ENCODE results near the gene IGLL1. TPM values are rescaled to one million over a fixed set of nuclear protein-coding genes. Genes with fewer than 3 reads are reported as not detected.
"Not testable (repeated sequence)": the region's sequence is repeated elsewhere in the genome, so short reads cannot be mapped to it uniquely, and the experiment has no call there.

The IGLL1 gene
- total and polyA plus RNA-seq, 2 experiments from 2014 or later, result not detected

- H3K27ac Mint-ChIP-seq, ATAC-seq, H3K9me3 Mint-ChIP-seq: not testable (repeated sequence)
Measured at GRCh38 chr22:23628056-23628743, 48.1 kb upstream of the IGLL1 start.

GRCh38 chr22:23627401-23628055, 47.4 kb upstream of the IGLL1 start:
- not testable (repeated sequence) for H3F3A ChIP-seq (replicated peaks; ENCODE audit: low read depth); H3K36me3 Mint-ChIP-seq (ENCODE audit: low read depth); H3K27ac Mint-ChIP-seq; H3K4me2 ChIP-seq; H3K4me3 Mint-ChIP-seq; H3K9me2 ChIP-seq (ENCODE audit: insufficient read depth); H3K27ac ChIP-seq (ENCODE audit: low read depth); H3K27me3 ChIP-seq (ENCODE audit: insufficient read depth); H3K4me1 ChIP-seq (ENCODE audit: insufficient read depth); H4K20me1 ChIP-seq (replicated peaks; ENCODE audit: insufficient read depth); H3K27me3 Mint-ChIP-seq (ENCODE audit: insufficient read depth, low read depth, poor library complexity); H2AFZ ChIP-seq; H3K9me3 Mint-ChIP-seq; H3K4me3 ChIP-seq; H3K79me2 ChIP-seq (replicated peaks; ENCODE audit: insufficient read depth); H3K36me3 ChIP-seq (ENCODE audit: insufficient read depth); H3K4me1 Mint-ChIP-seq
- peak; percentile 40 for DNase-seq (ENCODE audit: low spot score)
- peak in 1 of 2 experiments; percentile 58; a peak in 3 of 4 replicates for TF ChIP-seq CTCF (conservative IDR thresholded peaks at IDR 0.05; ENCODE audit: low read depth in 2 of 2)
- peak; percentile 69 for ATAC-seq

More at GRCh38 chr22:23628056-23628743, 48.1 kb upstream of the IGLL1 start:
- not testable (repeated sequence) for H3K27me3 Mint-ChIP-seq (ENCODE audit: insufficient read depth, low read depth, poor library complexity); H3K27me3 ChIP-seq (ENCODE audit: insufficient read depth); H3K79me2 ChIP-seq (replicated peaks; ENCODE audit: insufficient read depth); H3K36me3 ChIP-seq (ENCODE audit: insufficient read depth); H3K4me1 ChIP-seq (ENCODE audit: insufficient read depth); H3K36me3 Mint-ChIP-seq (ENCODE audit: low read depth); H3K27ac ChIP-seq (ENCODE audit: low read depth); H3K4me3 ChIP-seq; H3F3A ChIP-seq (replicated peaks; ENCODE audit: low read depth); H3K4me3 Mint-ChIP-seq; H2AFZ ChIP-seq; H3K4me1 Mint-ChIP-seq; DNase-seq (ENCODE audit: low spot score); H4K20me1 ChIP-seq (replicated peaks; ENCODE audit: insufficient read depth); H3K4me2 ChIP-seq; H3K9me2 ChIP-seq (ENCODE audit: insufficient read depth)

- H3K4me2 ChIP-seq, result no peak overlapping the region
- no peaks in the 10 kb centered on the region for H3F3A ChIP-seq (replicated peaks; ENCODE audit: low read depth)
- H3K4me1 ChIP-seq (ENCODE audit: insufficient read depth), result no peaks in the 10 kb centered on the region
- peaks cover 2% of the 10 kb centered on the region for H3K27me3 Mint-ChIP-seq (ENCODE audit: insufficient read depth, low read depth, poor library complexity)
- no peak overlapping the region for H2AFZ ChIP-seq
- H3K27ac Mint-ChIP-seq, result no peak overlapping the region
- DNase-seq (ENCODE audit: low spot score), result no peak
- H3K36me3 ChIP-seq (ENCODE audit: insufficient read depth), result no peaks in the 10 kb centered on the region
- no peaks in the 10 kb centered on the region for H3K9me3 Mint-ChIP-seq
- H3K36me3 Mint-ChIP-seq (ENCODE audit: low read depth), result no peaks in the 10 kb centered on the region
- ATAC-seq, result no peak
- 0 out of 2 replicates have a peak, but pooled peaks cover 3% of the 10 kb centered on the region for H3K27me3 ChIP-seq (ENCODE audit: insufficient read depth)
- no peak overlapping the region for H3K27ac ChIP-seq (ENCODE audit: low read depth)
- H3K79me2 ChIP-seq (replicated peaks; ENCODE audit: insufficient read depth), result no peaks in the 10 kb centered on the region
- no peaks in the 10 kb centered on the region; the same call in 2 of the 3 replicates for H3K4me1 Mint-ChIP-seq
- H4K20me1 ChIP-seq (replicated peaks; ENCODE audit: insufficient read depth), result no peaks in the 10 kb centered on the region; the same call in 1 of the 2 replicates
- no peaks in the 10 kb centered on the region for H3K9me2 ChIP-seq (ENCODE audit: insufficient read depth)
- no peak overlapping the region for H3K4me3 Mint-ChIP-seq
- no peak overlapping the region for H3K4me3 ChIP-seq
- TF ChIP-seq EZH2phosphoT487 (IDR thresholded peaks at IDR 0.05; ENCODE audit: unreplicated experiment) (no peak), JUNB (IDR thresholded peaks at IDR 0.05; ENCODE audit: unreplicated experiment) (no peak), ZNF114 (CRISPR knock-in tag; IDR thresholded peaks at IDR 0.05) (no peak), ZNF331 (CRISPR knock-in tag; IDR thresholded peaks at IDR 0.05; ENCODE audit: low read depth) (no peak), CTCF (conservative IDR thresholded peaks at IDR 0.05; ENCODE audit: low read depth in 2 of 2) (no peak), CREB1 (CRISPR knock-in tag; IDR thresholded peaks at IDR 0.05; ENCODE audit: low read depth) (no peak), STAT1 (IDR thresholded peaks at IDR 0.05; ENCODE audit: unreplicated experiment) (no peak), EZH2 (IDR thresholded peaks at IDR 0.05; ENCODE audit: low read depth, unreplicated experiment) (no peak), REST (IDR thresholded peaks at IDR 0.05; ENCODE audit: unreplicated experiment) (no peak), NANOG (IDR thresholded peaks at IDR 0.05; ENCODE audit: borderline replicate concordance) (no peak)
Measured at GRCh38 chr22:23626286-23626975, 46.3 kb upstream of the IGLL1 start.

Data from GM23338 (cell line).